Measurements from ENCODE around the gene GOSR2.

GOSR2 gene

GRCh38 chr17:46922804-46923635 lies at the start of gene GOSR2:
GOSR2 (plus strand) TSS chr17:46923160; CDS start chr17:46923193, 33 bp downstream.
- H3K4me3 ChIP-seq (ENCODE audit: control insufficient read depth, low read depth, low read length): peak within 1 kb of the TSS; percentile 99
- TF ChIP-seq CTCF (conservative IDR thresholded peaks at IDR 0.05; ENCODE audit: control insufficient read depth, insufficient read depth, low read depth, low read length): no peak
- peak; percentile 82 for DNase-seq (ENCODE audit: low read depth)

- no peak for DNase-seq (ENCODE audit: low read depth)
- TF ChIP-seq CTCF (conservative IDR thresholded peaks at IDR 0.05; ENCODE audit: control insufficient read depth, insufficient read depth, low read depth, low read length): no peak
- H3K4me3 ChIP-seq (ENCODE audit: control insufficient read depth, low read depth, low read length): no peak overlapping the region
Observed at GRCh38 chr17:46873941-46874645, 48.9 kb upstream of the GOSR2 start.

- H3K4me3 ChIP-seq (ENCODE audit: control insufficient read depth, low read depth, low read length): no peak overlapping the region
- no peak for DNase-seq (ENCODE audit: low read depth)
- no peak for TF ChIP-seq CTCF (conservative IDR thresholded peaks at IDR 0.05; ENCODE audit: control insufficient read depth, insufficient read depth, low read depth, low read length)
Observed at GRCh38 chr17:46874906-46875305, 48.1 kb upstream of the GOSR2 start.

- no peak overlapping the region for H3K4me3 ChIP-seq (ENCODE audit: control insufficient read depth, low read depth, low read length)
- peak; percentile 1 for DNase-seq (ENCODE audit: low read depth)
- no peak for TF ChIP-seq CTCF (conservative IDR thresholded peaks at IDR 0.05; ENCODE audit: control insufficient read depth, insufficient read depth, low read depth, low read length)
Observed at GRCh38 chr17:46875849-46876352, 47.1 kb upstream of the GOSR2 start.

GRCh38 chr17:46876353-46876887 lies 46.5 kb upstream of the GOSR2 start:
- DNase-seq (ENCODE audit: low read depth): no peak
- TF ChIP-seq CTCF (conservative IDR thresholded peaks at IDR 0.05; ENCODE audit: control insufficient read depth, insufficient read depth, low read depth, low read length): no peak
- no peak overlapping the region for H3K4me3 ChIP-seq (ENCODE audit: control insufficient read depth, low read depth, low read length)

- no peak for TF ChIP-seq CTCF (conservative IDR thresholded peaks at IDR 0.05; ENCODE audit: control insufficient read depth, insufficient read depth, low read depth, low read length)
- DNase-seq (ENCODE audit: low read depth): no peak
- H3K4me3 ChIP-seq (ENCODE audit: control insufficient read depth, low read depth, low read length): no peak overlapping the region
Observed at GRCh38 chr17:46876926-46877325, 46.0 kb upstream of the GOSR2 start.
